Dedifferentiated amniotic fluid mesenchymal stem cell (primary cell): ENCODE data around the gene MCCD1.
"Not testable (repeated sequence)": the region's sequence is repeated elsewhere in the genome, so short reads cannot be mapped to it uniquely, and the experiment has no call there.

Experiments used
- DNase-seq: peaks from one replicate; pipeline ENCODE4 v3.0.0-alpha.2; 2016; ENCODE audit errors: extremely low spot score

The MCCD1 gene, protein sequence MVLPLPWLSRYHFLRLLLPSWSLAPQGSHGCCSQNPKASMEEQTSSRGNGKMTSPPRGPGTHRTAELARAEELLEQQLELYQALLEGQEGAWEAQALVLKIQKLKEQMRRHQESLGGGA

DNA sequence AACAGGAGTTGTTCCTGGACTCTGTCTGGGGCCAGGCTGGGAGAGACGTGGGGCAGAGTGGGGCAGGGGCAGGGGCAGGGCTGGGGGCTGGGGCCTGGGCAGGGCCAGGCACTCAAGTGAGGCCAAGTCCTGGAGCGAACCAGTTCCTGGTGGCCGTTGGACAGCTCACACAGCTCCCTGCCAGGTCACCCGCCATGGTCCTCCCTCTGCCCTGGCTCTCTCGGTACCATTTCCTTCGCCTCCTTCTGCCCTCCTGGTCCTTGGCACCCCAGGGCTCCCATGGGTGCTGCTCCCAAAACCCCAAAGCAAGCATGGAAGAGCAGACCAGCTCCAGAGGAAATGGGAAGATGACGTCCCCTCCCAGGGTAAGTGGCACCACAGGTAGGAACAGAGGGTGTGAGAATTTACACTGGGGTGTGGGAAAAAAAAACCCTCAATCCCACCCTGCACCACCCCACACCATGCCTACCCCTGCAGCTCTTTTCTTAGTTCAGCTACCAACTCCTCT is at the start of gene MCCD1:
MCCD1 (plus strand) TSS at position 142 of the 508 bp plus-strand sequence; CDS start at position 195, 53 bp downstream.
- DNase-seq: no peak

DNA sequence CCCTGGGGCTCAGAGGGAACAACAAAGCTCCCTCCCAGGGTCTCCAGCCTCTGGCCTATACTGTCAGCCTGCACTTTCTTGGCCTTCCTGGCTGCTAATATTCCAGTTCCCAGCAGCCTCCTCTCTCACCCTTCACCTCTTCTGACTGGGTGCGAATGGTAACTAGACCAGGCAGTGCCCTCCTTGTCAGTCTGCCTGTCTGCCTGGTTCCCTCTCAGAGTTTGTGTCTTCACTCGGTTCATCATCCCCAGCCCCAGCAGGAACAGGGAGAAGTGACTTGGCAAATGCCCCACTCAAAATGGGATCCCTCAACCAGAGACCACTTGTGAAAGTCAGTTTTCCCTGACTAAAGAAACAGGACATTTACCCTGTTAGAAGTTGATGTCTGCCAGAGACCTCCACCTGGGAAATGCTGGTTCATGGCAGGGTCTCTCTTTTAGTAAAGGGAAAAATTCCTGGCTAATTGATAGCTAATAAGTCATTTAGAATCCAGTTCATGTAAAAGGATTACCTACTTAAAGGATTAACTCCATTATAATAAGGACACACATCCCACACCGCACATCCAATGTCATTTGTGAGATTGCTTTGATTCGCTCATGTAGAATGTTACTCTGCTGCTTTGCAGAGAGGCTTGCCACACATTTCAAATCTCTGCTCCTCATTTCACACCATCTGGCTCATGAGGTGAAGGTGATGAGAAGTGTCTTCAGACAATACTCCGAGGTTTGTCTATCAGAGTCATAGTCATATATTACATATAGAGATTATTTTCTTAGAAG is 49.4 kb upstream of the MCCD1 start:
- no peak for DNase-seq

DNA sequence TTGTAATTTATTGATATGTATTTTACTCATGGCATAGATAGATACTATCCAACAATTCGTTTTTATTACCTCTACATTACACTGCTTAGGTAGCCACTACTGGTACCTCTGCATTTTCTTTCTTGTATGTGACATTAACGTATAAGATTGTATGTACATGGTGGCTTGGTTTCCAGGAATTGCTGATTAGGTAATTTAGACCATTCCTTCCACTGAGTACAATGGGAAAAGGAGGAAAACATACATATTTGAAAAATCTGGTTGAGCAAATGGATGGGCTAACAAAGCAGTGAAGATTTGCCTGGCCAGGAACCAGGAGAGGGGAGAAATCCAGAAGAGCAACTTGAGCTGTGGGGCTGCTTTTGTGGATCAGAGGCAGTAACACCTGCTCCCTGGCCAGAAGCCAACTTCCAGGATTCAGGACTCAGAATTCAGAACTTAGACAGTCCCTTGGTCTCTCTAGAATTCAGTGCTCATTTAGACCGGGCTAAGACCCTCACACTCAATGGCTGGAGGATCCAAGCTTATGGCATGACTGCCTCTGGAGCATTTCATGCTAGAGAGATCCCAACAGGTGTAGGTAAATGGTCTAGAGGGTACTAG is 48.7 kb upstream of the MCCD1 start:
- DNase-seq: no peak

DNA sequence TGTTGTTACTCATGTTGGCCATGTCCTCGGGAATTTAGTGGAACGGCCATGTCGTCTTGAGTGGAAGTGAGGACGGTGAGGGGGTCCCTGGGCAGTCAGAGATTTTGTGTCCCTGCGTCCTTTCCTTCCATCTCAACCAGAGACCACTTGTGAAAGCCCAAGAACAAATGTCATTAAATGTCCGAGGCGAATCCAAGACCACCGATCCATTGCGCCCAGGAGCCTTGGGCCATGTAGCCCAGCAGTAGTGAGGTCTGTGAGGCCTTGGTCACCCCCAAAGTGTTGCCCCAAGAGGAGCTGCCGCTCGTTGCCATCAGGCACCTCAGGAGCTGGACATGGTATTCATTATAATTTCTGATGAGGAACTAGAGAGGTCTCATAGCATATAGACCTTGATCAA is 48.2 kb upstream of the MCCD1 start:
- DNase-seq: no peak

DNA sequence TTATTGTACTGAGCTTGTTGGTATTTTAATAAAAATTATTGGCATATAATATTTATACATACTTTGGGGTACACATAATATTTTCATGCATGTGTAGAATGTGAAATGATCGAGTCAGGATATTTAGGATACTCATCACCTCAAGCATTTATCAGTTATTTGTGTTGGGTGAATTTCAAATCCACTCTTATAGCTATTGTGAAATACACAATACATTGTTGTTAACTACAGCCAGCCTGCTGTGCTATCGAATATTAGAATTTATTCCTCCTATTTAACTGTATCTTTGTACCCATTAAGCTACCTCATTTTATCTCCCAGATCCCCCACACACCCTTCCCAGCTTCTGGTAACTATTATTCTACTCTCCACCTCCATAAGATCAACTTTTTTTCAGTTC is 45.4 kb upstream of the MCCD1 start:
- no peak for DNase-seq

DNA sequence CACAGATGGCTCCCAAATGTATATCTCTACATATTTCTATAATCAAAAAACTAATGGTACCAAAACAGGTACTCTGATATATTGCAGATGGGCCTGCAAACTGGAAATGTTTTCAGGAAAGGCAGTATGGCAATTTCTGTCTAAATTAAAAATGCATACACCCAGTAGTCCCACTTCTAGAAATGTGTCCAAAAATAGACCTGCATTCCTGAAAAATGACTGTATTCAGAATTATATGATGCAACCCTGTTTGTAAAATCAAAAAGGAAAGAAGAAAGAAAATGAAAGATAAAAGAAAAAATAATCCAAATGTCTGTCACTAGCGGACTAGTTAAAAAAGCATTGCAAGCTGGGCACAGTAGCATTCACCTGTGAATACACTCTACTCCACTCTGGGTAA is 43.7 kb upstream of the MCCD1 start:
- no peak for DNase-seq

DNA sequence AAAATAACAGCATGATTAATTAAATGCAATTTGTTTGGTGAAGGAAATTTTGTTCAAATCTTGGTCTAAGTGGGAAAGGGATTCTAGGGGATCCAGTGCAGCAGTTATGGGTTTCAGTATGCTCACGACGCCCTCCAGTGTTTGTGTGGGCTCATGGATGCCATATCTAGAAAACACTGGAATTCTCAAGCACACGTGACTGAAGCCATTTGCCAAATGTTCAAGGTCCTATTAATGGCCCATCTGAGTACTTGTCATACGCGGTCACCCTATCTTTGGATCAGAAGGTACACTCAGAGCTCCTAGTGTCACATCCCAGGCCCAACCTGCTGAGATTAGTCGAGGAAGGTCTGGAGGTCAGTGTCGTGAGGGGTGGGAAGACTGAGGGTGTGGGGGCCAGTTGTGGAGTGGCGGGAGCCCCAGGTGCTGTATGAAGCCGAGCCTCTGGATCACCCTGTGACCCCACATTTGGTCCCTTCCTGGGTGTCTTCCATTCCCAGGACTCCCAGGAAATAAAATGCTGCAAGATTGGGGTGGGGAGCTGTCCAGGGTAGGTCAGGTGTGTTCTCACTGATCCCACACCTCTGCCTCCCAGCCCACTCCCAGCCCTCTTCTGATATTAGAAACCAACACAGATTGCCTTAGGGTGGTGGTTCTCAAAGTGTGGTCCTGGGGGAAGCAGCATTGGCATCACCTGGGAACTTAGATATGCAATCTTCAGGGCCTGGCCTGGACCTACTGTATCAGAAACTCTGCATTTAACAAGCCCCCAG is 42.5 kb upstream of the MCCD1 start:
- DNase-seq: not testable (repeated sequence)

DNA sequence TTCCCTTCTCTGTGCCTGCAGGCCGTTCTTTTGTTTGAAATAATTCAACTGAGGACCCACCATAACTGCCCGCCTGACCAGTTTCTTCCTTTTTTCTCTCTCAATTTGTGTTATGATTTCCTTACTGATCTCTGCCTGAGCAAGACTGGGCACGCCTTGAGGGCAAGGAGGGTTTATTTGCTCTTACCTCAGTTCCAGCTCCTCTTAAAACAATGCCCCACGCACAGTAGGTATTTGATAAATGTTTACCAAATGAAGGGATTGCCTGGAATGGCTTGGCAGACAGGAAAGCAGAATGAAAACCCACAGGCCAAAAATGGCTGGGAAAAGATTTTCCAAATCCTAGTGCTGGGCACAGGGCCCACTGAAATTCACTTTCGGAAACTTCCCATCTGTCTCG is 41.1 kb upstream of the MCCD1 start:
- not testable (repeated sequence) for DNase-seq

DNA sequence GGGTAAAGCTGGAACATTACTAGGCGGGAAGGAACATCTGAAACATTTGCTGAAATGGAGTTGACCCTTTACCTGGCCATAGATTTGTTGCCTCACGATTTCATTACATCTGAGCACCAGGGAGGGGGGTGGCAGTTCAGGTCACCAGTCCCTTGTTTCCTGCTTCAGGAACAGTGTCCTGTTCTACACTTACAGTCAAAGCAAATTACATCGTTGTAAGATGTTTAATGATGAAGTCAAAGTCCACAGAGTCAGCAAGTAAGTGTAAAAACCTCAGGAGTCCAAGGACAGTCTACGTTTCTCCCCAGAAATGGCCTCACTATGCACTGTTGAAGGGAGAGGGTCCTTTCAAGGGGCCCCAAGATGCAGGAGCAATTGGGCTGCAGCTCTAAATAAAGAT is 39.7 kb upstream of the MCCD1 start:
- no peak for DNase-seq

DNA sequence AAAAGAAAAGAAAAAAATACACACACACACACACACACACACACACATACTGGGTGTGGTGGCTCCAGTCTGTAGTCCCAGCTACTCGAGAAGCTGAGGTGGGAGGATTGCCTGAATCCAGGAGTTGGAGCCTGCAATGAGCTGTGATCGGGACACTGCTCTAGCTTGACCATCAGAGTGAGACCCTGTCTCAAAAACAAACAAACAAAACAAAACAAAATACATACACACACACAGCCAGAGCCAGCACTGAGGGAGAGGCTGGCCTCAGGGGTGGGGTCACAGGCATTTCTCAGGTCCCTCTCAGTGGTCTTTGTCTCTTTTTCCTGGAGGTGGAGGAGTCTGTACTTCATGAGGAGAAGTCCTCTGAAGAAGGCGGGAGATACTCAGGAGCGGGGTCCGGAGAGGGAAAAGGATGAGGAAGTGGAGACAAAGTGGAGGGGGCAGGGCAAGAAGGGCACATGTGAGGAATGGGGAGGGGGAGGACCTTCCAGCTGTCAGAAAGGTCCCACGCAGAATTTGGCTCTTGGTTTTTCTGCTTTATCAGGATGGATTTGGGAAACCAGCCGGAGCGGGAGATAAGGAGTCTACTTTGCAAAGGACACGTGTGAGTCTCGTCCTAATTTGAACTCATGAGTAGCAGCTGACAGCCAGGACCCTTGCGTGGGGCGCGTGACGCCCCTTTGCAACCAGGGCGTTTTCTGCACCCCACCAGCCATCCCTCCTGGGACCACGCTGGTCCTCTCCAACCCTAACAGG is 38.5 kb upstream of the MCCD1 start:
- DNase-seq: no peak

DNA sequence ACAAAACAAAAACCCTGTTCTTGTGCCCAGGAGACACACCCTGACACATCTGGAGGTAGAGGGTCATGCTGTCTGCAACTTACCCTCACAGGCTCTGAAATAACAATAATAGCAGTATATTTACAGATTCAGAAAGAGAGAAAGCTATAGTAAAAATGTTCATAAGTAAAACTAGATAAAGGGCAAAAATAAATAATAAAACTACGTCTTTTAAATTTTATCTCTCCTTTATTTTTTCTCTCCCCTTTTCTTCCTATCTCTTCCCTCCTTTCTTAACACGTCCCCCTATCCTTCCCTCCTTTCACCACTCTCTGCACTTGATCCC is 35.2 kb upstream of the MCCD1 start:
- not testable (repeated sequence) for DNase-seq

DNA sequence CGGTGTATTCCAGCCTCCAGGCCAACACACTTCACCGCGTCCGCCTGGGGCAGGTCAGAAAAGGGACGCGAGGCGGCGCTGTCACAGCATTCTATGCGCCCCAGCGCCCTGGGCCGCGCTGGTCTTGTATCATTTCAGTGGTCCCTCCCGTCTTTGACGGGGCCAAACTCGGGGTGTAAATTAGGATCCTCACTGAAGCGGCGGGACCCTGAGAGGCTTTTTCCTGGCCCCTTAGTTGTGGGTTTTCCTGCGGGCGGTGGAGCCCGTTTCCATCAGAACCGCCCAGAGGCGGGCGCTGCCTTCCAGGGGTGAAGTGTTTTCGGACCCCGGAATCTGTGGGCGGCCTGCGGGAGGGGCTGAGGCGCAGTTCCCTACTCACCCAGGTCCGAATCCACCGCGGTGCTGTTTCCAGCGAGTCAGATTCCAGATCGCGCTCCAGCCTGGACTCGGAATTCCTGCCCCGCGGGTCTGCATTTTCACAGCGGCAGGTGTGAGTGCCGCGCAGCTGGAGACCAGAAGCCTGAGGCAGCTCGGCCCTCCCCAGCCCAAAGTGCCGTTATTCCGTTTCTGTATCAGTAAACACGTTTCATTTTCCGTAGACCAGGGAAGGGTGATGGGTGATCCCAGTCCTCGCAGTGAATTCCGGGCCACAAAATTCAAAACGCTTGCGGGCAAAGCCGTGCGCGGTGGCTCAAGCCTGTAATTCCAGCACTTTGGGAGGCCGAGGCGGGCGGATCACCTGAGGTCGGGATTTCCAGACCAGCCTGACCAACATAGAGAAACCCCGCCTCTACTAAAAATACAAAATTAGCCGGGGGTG is 34.7 kb upstream of the MCCD1 start:
- peak; percentile 64 for DNase-seq

DNA sequence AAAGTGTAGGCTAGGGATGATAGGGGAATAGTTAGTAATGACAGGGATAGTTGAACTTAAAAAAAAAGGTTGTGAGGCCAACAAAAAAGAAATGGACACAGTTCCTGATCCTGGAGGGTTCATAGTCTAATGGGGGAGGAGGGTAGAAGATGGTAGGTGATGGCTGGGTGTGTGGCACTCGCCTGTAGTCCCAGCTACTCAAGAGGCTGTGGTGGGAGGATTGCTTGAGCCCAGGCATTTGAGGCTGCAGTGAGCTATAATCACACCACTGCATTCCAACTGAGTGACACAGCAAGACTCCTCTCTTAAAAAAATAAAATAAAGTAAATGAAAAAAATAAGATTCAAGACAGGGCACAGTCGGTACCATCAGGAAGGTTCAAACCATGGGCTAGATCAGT is 33.2 kb upstream of the MCCD1 start:
- peak; percentile 27 for DNase-seq

DNA sequence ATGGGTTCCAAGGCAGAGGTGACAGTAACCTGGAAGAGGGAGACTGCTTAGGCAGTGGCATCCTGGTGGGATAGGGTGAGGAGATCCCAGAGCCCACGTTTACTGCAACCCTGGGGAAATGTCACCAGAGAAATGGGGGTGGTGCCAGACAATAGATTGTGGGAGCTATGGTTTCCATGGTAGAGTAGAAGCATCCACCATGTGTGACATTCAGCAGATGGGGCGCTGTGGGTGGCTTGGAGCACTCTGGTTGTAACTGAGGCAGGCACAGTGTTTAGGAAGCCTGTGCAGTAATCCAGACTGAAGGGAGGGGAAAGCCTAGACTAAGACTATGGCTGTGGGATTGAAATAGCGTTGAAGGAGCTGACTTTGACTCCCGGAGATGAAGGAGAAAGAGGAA is 31.9 kb upstream of the MCCD1 start:
- not testable (repeated sequence) for DNase-seq

DNA sequence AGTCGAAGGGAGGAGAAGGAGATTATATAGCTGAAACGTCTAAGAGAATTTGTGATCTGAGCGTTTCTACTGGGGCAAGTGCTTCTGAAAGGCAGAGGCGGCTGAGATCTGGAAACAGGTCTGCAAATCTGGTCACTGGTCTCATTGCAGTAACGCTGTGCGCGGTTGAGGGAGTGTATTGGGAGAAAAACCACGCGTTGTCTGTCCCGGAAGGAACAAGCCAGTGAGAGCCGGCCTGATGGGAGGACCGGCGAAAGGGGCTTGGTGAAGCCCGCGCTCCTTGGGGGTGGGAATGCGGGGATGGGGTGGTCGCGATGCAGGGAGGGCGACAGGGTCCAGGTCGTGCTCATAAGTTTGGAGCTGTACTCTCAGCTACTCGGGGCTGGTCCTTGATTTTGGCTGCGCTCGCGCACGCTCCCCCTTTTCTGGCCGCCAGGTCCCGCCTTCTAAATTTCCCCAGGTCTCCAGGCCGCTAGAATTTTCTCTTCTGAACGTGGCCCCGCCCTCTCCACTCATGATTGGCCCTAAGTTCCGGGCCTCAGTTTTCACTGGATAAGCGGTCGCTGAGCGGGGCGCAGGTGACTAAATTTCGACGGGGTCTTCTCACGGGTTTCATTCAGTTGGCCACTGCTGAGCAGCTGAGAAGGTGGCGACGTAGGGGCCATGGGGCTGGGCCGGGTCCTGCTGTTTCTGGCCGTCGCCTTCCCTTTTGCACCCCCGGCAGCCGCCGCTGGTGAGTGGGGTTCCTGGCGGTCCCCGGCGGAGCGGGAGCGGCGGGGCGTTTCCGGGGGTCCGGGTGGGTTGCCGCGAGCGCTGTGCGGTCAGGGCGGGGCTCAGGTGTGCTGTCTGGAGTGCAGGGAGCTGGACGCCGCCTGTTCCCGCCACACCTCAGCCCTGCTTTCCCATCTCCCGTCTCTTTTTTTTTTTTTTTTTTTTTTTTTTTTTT is 31.0 kb upstream of the MCCD1 start, which contains the start of gene MICB:
MICB (plus strand) TSS at position 615 of the 946 bp plus-strand sequence; CDS start at position 664, 49 bp downstream.
- DNase-seq: peak; percentile 49

DNA sequence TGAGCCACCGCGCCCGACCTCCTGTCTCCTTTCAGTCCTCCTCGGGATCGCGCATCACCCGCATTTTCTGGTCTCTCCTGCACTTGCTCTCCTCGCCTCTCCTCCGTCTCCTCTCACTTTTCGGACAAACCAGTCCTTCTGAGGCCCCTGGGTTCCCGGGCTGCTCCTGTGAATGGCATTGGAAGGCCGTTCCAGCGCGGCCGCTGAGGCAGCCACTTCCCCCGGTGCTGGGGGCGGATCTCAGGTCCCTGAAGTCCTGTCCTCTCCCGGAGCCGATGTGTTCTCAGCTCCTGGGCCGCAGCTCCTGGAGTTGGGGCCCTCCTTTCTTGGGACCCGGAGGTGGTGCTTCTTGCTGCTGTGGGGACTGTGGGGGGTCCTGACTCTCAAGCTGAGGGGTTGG is 30.0 kb upstream of the MCCD1 start:
- no peak for DNase-seq

DNA sequence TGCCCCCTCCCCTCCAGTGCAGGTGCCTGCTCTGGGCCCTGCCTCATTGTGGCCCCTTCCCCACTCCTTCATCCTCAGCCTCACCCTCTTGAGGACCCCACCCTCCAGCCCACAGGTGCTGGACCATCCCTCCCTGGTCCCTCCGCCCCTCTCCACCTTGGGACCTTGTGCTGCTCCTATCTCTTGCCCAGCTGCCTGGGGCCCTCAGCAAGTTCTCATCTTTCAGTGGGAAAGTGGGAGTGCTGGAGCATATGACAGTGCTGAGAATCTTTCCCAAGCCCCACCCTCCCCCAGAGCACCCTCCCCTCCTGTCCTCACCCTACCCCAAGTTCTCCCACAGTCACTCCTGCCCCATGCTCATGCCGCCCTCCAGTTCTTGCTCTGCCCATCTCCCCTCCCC is 29.1 kb upstream of the MCCD1 start:
- DNase-seq: not testable (repeated sequence)

DNA sequence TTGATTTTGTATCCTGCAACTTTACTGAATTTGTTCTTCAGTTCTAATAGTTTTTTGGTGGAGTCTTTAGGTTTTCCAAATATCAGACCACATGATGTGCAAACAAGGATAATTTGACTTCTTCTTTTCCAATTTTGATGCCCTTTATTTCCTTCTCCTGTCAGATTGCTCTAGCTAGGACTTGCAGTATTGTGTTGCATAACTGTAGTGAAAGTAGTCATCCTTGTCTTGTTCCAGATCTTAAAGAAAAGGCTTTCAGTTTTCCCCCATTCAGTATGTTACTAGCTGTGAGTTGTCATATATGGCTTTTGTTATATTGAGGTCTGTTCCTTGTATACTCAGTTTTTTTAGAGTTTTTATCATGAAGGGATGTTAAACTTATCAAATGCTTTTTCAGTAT is 26.2 kb upstream of the MCCD1 start:
- DNase-seq: no peak

DNA sequence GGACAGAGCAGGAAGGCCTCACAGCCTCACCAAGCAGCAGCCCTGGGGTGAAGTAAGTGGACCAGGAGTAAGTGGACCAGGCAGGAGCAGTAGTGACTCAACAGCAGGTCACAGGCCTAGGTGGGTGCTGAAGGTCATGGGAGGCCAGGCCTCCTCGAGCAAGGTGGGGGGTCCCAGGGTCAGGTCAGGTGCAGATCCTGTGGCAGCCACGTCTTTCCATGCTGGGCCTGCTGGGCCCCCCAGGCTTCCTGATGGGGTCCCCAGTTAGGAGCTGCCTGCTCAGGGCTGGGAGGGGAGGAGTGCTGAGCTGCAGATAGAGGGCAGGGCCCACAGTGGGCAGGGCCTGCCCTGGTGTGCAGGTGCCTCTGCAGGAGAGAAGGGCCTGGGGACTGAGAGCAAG is 19.7 kb upstream of the MCCD1 start:
- DNase-seq: not testable (repeated sequence)

DNA sequence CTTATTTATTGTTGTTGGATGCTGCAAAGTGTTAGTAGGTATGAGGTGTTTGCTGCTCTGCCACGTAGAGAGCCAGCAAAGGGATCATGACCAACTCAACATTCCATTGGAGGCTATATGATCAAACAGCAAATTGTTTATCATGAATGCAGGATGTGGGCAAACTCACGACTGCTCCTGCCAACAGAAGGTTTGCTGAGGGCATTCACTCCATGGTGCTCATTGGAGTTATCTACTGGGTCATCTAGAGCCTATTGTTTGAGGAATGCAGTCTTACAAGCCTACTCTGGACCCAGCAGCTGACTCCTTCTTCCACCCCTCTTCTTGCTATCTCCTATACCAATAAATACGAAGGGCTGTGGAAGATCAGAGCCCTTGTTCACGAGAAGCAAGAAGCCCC is 18.8 kb upstream of the MCCD1 start:
- DNase-seq: no peak
